GM19240 (cell line): Measurements from ENCODE around the gene CGB3.
"Not testable (repeated sequence)": the region's sequence is repeated elsewhere in the genome, so short reads cannot be mapped to it uniquely, and the experiment has no call there.

Experiments used
- DNase-seq: peaks from one replicate; pipeline ENCODE4 v3.0.0; 2011; ENCODE audit warnings: low spot score; ENCODE audit not compliant: insufficient read length

CGB3 gene

DNA sequence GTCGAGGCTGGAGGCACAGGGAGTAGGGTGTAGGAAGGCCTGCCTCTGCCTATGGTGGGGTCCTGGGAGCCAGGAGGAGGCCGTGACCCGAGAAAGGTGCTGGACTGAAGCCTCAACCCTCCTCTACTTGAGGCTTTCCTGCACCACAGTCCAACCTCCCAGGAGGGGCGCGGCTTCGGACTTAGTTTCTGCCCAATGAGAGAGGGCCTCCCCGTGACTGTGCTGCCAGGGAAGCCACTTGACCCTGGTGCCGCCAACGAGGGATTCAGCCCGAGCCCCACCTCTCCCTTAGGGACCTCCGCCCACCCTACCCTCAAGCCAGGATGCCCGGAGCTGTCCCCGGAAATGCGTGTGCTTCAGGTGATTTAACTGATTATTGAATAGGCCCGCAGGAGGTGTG, at the start of gene CGB3:
Gene CGB3 (minus strand): TSS at position 101 of the 400 bp plus-strand sequence. CDS start 362 bp downstream, outside the sequence.
- not testable (repeated sequence) for DNase-seq

DNA sequence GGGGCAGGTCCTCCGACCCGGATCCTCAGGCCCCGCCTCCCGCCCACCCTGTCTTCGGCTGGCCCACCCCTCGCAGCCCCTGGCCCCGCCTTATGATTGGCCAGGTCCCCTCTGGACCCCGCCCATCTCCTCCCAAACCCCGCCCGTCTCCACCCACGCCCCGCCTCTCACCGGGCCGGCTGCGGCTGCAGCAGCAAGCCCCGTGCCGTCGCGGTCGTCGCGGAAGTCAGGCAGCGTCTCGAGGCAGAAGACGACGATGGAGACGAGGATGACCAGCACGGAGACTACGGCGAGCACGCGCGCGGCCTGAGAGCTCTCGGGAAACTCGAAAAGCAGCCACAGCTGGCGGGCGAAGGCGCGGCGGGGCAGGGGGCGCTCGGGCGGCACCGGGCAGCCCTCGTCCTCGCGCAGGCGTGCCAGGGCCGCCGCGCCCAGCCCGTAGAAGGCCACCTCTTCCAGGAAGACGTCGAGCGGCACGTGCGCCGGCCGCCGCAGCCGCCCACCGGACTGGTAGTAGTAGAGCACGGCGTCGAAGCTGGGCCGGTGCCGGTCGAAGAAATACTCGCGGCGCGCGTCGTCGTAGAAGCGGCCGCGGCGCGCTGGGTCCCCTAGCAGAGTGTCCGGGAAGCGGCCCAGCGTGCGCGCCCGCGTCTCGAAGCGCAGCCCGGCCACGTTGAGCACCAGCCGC, 47.9 kb upstream of the CGB3 start:
- no peak for DNase-seq

DNA sequence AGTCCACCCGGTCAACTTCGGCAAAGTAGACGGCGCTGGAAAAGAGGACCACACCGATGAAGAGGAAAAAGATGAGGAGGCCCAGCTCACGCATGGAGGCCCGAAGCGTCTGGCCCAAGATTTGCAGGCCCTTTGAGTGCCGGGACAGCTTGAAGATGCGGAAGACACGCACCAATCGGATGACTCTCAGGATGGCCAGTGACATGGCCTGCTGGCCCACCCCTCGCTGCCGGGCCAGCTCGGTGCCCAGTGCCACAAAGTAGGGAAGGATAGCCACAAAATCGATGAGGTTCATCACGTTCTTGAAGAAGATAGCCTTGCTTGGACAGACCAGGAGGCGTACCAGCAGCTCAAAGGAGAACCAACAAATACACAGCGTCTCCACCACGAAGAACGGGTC, 46.3 kb upstream of the CGB3 start:
- no peak for DNase-seq

DNA sequence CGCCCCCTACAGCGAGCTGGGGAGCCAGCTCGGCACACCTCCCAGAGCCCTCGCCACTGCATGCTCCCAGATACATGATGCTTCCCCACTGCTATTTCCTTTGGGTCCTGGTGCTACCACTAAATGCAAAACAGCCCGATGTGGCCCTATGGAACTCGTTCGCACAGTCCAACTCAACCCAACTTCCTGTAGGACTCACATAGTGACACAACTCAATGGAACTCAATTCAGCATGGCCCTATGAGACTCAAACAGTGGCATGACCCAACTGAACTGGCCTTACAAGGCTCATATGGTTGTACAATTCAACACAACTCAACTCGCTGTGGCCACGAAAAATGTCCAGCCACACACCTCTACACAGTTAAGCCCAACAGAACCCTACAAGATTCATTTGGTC, 44.9 kb upstream of the CGB3 start:
- no peak for DNase-seq

DNA sequence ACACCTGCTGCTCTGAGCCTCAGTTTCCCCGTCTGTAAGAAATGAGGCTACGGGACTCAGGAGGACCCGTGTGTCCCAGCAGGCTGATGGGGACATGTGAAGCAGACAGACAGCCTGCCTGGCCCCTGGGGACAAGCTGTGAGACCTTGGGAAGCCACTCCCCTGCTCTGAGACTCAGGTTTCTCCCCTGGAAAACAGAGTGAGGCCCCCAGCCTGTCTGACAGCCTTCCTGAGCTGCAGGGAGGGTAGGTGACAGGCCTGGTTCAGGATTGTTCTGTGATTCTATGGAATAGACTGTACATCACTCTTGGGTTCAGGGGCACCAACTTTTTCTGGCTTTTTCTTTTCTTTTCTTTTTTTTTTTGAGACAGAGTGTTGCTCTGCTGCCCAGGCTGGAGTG, 43.4 kb upstream of the CGB3 start:
- DNase-seq = no peak

DNA sequence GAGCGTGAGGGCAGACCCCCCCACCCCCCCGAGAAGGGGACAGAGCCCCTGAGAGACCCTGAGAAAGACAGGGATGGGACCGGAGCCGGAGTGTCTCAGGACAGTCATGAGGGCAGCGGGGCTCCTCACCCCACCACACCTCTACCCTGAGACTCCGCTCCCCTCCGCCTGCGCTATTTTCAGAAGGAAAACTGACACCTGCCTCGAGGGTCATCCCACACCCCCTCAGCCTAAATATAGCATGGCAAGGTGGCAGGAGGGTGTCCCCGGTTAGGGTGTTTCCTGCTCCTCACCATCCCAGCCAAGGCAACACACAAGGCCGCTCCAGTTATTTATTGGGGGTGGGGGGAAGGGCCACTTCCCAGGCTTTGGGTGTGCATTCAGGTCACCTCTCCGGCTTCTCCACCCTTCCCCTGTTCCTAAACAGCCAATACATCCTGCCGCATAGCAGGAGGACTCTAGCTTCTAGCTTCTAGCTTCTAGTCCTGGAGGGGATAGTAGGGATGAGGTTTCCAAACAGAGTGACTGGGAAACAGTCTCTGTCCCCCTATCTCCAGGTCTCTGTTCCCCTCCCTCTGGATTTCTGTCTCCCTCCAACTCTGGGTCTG, 41.9 kb upstream of the CGB3 start:
- no peak for DNase-seq

DNA sequence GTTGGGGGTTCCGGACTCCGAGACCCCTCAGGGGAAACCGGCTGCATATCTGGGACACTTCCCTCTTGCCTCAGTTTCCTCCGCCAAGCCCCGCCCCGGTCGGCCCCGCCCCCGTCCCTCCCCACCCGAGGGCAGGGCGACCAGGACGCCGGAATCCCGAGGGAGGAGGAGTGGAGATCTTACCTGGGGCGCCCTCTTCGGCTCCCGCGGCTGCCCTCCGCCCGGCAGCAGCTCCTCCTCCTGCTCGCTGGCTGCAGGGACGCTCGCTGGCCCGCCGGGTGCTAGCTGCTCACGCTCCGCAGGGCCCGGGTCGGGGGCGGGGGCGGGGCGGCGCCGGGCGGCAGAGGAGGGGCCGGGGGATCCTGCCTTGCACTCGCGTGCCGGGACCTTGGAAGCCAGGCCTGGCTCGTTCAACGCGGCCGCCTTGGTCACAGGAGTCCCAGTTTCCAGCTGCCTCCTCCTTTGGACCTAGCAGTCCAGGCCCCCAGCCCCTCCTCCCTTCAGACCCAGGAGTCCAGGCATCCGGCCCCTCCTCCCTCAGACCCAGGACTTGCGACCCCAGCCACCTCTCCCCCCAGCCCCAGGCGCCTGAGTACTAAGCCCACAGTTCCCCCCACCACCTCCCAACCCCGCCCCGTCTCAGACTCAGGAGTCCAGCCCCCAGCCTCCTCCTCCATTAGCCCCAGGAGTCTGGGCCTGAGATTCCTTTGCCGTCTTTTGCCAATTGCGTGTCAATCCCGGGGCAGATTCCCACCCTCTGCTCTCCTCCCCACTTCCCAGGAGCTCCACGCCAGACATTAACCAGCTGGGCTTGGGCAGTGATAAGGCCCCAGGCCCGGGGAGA, 40.9 kb upstream of the CGB3 start, which contains the start of gene NTF4:
Gene NTF4 (minus strand): TSS at position 51 of the 844 bp plus-strand sequence. CDS start 2,821 bp downstream, outside the sequence.
- DNase-seq = no peak

DNA sequence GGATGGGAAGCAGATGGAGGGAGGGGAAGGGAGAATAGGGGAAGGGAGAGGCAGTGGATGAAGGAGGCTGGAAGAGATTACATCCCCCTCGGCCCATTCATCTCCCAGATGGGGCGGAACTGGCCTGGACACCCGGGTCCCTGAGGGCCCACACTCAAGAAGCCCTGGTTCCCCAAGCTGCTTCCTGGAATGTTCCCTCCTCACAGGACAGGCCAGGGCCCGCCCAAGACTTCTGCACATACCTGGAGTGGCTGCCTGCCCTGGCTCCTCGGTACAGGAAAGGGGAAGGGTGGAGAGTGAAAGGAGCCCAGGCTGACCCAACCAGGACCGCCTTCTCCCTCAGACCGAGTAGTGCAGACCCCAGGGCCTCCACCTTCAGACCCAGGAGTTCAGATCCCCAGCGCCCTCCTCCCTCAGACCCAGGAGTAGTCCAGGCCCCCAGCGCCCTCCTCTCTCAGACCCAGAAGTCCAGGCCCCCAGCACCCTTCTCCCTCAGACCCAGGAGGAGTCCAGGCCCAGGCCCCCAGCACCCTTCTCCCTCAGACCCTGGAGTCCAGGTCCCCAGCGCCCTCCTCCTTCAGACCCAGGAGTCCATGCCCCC, 40.0 kb upstream of the CGB3 start:
- DNase-seq = no peak

DNA sequence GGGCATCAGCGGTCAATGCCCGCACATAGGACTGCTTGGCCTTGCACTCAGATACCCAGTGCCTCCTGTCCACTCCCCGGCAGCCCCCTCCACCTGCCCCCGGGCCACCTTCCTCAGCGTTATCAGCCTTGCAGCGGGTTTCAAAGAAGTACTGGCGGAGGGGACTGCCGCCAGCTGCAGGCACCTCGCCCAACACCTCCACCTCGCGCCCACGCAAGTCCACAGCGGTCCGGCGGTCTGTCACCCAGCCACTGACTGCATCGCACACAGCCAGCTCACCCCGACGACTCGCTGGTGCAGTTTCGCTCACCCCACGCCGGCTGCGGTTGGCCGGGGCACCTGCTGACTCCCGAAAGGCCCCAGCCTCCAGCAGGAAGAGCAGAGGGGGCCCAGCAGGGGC, 37.3 kb upstream of the CGB3 start:
- no peak for DNase-seq

DNA sequence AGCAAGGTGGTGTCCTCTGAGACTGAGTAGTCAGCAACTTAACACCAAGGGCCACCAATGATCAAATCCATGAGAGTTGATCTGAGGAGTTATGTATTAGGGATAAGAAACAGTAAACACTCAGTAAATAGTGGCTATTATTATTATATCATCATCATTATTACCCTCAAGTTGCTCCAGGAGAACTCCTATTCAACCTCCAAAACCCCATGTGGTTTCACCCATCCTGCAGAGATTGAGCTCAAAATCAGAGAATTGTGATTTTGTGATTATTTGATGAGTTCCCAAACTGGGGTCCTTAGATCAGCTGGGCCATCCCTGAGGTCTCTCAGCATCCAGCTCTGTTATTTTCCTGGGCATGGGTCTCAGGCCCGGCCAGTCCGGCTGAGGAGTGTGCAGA, 36.9 kb upstream of the CGB3 start:
- DNase-seq = no peak

DNA sequence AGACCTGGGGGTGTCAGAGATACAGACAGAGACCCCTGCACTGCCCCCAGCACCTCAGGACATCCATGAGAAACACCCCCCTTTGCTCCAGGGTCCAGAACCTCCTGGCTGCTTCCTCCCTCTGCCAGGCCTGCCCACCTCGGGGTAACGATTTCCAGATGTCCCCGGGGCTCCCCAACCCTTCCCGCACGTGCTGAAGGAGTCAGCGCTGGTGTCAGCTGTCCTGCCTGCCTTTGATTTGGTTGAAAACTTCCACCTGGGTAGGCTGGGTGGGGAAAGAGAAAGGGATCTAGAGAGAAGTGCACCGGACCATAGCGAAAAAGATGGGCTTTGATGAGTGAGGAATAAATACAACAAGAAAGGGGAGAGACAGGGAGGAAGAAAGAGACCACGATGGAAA, 34.9 kb upstream of the CGB3 start:
- DNase-seq = no peak

DNA sequence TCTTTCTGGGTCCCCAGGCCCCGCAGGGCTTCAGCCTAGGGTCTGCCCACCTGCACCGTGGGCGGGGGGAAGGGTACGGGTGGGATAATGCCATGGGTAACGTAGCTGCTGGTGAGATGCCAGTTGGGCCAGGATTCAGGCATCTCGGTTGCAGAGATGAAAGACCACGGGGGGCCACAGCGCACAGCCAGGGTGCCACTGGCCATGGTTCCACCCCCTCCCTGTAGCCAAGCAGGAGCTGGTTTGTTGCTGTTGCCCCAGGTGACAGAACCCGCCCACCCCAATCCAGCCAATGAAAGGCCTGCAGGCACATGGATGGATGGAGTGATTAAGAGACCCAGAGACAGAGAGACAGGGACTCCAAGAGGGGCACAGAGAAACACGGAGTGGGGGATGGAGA, 34.4 kb upstream of the CGB3 start:
- no peak for DNase-seq

DNA sequence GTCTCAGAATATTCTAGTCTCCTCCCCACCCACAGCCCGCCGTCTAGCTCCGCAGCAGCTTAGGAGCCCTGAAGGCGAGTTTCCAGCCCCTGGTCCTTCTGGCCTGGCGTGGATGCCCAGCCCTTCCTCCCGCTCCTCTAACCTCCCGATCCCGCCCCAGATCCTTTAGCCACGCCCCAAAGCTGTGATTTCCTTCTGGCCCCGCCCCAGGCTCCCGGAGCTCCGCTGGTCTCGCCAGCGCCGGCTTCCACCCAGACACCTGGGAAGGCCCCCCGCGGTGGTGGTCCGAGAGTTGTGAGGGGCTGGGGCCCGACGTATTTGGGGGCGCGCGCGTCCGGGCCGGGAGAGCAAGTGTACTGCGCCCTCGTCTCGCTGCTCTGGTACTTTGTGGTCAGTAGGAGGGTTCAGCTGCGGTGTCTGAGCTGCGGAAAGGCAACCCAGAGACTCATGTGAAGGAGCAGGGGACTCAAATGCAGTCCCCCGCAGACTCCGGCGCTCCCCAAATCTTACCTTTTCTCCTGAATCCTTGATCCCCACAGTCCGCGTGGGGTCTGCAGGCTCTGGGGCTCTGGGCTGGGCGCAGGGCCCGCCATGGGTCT, 33.6 kb upstream of the CGB3 start, which contains the start of gene CGB7:
Gene CGB7 (minus strand): TSS at position 114 of the 599 bp plus-strand sequence. CDS start 2,374 bp downstream, outside the sequence.
- DNase-seq = no peak

DNA sequence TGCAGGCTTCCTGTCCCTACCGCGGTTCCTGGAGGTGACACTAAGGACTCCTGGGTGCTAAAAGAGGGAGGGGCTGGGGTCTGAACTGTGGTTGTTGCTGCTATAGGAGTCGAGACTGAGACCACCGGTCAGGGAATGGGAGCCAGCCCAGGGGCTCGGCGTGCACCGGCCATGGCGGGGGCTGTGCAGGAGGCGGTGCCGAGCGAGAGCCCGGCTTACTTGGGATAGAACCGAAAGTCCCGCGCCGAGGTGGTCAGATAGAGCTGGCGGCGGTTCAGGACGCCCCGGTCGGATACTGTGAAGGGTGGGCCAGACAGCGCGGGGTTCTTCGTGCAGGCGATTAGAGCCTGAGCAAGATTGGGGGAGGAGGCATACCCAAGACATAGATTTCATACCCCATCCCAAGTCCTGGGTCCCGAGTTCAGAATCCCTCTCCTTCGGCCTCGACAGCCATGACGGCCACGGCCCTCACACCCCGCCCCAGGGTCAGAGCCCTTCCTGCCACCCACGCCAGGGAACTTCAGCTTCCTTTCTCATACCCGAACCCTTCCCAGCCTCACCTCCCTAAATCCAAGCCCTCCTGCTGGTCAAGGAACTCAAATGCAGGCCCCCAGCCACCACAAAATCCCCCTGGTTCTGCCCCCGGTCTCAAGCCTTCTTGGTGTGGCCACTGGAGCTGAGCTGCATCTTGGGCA, 32.9 kb upstream of the CGB3 start:
- not testable (repeated sequence) for DNase-seq

DNA sequence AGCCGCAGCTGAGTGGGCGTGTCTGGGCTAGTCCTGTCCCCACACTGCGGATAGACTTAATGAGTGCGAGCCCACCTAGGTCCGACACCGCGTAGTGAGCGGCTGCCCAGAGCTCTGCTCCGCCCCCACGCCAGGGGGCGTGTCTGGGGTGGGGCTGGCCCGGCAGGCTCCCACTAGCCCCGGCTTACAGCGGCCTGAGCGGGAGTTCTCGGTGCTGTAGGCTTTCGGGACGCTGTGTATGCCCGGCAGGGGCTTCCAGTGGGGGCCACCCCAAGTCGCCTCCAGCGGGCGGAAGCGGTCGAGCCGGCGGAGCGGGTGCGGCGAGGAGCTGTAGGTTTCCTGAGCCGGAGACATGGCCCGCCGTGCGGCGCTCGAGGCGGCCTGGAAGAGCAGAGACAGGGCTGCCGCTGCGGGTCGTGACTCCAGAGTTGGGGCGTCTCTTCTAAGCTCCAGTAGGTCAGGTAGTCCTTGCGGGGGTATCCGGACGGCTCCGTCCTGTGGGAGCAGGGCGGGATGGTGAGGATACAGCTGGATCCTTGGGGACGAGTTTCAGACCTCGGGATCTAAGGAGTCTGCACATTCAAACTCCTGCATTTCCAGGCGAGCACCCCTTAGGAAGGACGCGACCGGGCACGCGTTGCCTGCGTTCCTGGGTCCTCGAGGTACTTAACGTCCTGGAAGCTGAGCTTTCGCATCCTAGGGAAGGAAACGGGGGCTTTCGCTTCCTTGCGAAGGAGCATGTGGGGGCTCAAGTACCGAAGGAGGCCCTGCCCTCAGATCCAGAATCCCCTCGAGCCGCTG, 32.2 kb upstream of the CGB3 start:
- DNase-seq = peak; percentile 83

DNA sequence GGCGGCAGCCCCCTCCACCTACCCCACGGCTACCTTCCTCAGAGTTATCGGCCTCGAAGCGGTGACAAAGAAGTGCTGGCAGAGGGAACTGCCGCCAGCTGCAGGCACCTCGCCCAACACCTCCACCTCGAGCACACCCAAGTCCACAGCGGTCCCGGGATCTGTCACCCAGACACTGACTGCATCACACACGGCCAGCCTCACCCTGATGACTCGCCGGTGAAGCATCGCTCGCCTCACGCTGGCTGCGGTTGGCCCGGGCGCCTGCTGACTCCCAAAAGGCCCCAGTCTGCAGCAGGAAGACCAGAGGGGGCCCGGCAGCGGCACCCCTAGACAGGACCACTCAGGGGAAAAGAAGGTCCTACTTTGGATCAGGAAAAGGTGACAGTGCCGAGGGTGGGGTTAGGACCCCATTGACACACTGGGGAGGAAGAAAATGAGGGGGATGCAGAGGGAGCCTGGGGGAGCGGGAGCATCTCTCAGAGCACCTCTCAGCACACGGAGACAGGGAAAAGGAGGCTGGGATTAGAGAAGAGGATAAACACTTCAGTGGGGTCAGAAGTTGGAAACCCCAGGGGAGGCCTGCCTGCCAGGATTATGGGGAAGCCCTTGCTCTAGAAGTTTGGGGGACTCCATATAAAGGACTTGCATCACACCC, 26.4 kb upstream of the CGB3 start:
- not testable (repeated sequence) for DNase-seq

DNA sequence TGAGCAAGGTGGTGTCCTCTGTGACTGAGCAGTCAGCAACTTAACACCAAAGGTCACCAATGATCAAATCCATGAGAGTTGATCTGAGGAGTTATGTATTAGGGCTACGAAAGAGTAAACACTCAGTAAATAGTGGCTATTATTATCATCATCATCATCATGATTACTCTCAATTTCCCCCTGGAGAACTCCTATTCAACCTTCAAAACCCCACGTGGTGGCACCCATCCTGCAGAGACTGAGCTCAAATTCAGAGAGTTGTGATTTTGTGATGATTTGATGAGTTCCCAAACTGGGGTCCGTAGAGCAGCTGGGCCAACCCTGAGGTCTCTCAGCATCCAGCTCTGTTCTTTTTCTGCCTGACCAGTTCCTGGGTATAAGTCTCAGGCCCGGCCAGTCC, 25.7 kb upstream of the CGB3 start:
- not testable (repeated sequence) for DNase-seq

DNA sequence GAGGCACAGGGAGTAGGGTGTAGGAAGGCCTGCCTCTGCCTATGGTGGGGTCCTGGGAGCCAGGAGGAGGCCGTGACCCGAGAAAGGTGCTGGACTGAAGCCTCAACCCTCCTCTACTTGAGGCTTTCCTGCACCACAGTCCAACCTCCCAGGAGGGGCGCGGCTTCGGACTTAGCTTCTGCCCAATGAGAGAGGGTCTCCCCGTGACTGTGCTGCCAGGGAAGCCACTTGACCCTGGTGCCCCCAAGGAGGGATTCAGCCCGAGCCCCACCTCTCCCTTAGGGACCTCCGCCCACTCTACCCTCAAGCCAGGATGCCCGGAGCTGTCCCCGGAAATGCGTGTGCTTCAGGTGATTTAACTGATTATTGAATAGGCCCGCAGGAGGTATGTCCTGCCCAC, 24.9 kb upstream of the CGB3 start, which contains the start of gene CGB8:
Gene CGB8 (minus strand): TSS at position 101 of the 400 bp plus-strand sequence. CDS start 372 bp downstream, outside the sequence.
- DNase-seq = not testable (repeated sequence)

DNA sequence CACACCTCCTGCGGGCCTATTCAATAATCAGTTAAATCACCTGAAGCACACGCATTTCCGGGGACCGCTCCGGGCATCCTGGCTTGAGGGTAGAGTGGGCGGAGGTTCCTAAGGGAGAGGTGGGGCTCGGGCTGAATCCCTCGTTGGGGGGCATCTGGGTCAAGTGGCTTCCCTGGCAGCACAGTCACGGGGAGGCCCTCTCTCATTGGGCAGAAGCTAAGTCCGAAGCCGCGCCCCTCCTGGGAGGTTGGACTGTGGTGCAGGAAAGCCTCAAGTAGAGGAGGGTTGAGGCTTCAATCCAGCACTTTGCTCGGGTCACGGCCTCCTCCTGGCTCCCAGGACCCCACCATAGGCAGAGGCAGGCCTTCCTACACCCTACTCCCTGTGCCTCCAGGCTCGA, 19.4 kb upstream of the CGB3 start, which contains the start of gene CGB5:
Gene CGB5 (plus strand): TSS at position 301 of the 400 bp plus-strand sequence. CDS start 362 bp downstream, outside the sequence.
- DNase-seq = not testable (repeated sequence)
